Measurements from ENCODE around the gene SPECC1.
A peak's percentile ranks its signal among the peaks of the same experiment; 100 is the strongest.
"Not testable (repeated sequence)": the region's sequence is repeated elsewhere in the genome, so short reads cannot be mapped to it uniquely, and the experiment has no call there.

The SPECC1 gene

DNA sequence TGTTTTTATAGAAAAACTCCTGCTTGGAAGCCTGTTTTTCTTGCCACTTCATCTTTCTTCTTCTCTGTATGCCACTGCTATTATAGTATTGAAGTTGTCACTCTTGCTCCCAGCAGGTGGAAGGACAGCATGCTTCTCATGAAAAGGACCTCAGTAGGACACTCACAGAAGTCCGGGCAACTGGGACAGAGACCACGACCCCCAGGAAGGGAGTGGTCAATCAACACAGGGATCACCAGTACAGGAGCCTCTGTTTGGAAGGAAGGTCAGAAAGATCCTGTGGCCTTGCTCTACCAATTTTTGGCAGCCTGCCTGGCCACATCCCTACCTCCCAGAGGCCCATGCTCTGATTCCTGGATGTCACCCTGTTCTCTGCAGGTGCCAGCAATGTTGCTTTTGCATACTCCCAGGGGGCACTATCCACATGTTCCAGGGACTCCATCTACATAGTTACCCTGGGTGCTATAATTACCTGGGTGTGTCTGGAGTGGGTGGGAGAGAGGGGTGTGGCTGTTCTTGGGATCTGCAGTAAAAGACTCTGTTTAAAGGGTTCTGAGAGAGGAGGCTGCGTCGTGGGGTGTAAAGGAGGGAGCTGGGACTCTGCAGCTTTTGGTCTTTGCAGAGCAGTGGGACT, 17.8 kb upstream of the SPECC1 start:
- no peaks in the 10 kb centered on the region for H3K36me3 ChIP-seq (ENCODE audit: insufficient read depth, low read length)
- H3K27ac ChIP-seq (ENCODE audit: low read depth, low read length), result no peak overlapping the region
- H3K9me3 ChIP-seq (ENCODE audit: low read length), result no peaks in the 10 kb centered on the region
- H3K9ac ChIP-seq (ENCODE audit: low read length), result no peak overlapping the region
- H3K27me3 ChIP-seq (ENCODE audit: control insufficient read depth in 1 of 2, insufficient read depth in 2 of 2, low read length in 2 of 2), result no peaks in the 10 kb centered on the region
- H3K4me1 ChIP-seq (ENCODE audit: insufficient read depth, low read length), result no peaks in the 10 kb centered on the region
- no peak overlapping the region for H3K4me3 ChIP-seq (ENCODE audit: low read depth in 1 of 2, low read length in 2 of 2)

DNA sequence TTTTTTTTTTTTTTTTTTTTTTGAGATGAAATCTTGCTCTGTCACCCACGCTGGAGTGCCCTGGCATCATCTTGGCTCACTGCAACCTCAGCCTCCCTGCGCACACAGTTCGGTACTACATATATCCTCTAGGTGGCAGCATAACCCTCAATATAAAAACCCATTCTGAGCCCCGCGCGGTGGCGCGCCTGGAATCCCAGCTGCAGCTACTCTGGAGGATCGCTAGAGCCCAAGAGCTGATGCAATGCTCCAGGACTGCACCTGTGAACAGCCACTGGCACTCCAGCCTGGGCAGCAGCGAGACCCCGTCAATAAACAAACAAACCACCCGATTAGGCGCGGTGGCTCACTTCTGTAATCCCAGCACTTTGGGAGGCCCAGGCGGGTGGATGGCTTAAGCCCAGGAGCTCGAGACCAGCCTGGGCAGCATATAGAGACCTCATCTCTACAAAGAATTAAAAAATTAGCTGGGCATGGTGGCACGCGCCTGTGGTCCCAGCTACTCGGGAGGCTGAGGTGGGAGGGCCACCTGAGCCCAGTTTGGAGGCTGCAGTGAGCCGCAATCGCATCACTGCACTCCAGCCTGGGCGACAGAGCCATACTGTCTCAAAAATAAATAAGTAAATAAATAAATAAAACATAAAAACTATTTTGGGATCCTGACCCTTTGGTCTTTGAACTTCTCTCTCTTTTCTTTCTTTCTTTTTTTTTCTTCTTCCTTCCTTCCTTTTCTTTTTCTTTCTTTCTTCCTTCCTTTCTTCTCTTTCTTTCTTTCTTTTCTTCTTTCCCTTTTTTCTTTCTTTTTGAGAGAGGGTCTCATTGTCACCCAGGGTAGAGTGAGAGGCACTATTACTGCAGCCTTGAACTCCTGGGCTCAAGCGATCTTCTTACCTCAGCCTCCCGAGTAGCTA, 16.1 kb upstream of the SPECC1 start:
- no peak overlapping the region for H3K9ac ChIP-seq (ENCODE audit: low read length)
- H3K36me3 ChIP-seq (ENCODE audit: insufficient read depth, low read length), result no peaks in the 10 kb centered on the region
- H3K9me3 ChIP-seq (ENCODE audit: low read length), result no peaks in the 10 kb centered on the region
- H3K4me1 ChIP-seq (ENCODE audit: insufficient read depth, low read length), result no peaks in the 10 kb centered on the region
- H3K27ac ChIP-seq (ENCODE audit: low read depth, low read length), result no peak overlapping the region
- no peak overlapping the region for H3K4me3 ChIP-seq (ENCODE audit: low read depth in 1 of 2, low read length in 2 of 2)
- H3K27me3 ChIP-seq (ENCODE audit: control insufficient read depth in 1 of 2, insufficient read depth in 2 of 2, low read length in 2 of 2), result no peaks in the 10 kb centered on the region

DNA sequence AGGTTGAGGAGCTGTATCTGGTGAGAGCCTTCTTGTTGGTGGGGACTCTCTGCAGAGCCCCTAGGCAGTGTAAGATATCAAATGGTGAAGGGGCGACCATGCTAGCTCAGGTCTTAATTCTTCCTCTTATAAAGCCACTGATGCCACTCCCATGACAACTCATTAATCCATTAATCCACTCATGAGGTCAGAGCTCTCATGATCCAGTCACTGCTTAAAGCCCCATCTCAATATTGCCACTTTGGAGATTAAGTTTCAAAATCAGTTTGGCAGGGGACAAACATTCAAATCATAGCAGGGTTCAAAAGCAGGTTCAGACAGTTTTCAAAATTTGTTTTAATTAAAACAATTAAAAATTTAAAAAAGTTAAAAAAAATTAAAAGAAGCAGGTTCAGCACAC, 13.1 kb upstream of the SPECC1 start:
- Histone ChIP-seq H3K9me3 (ENCODE audit: low read length) (no peaks in the 10 kb centered on the region), H3K27ac (ENCODE audit: low read depth, low read length) (no peak overlapping the region), H3K9ac (ENCODE audit: low read length) (no peak overlapping the region), H3K4me1 (ENCODE audit: insufficient read depth, low read length) (no peaks in the 10 kb centered on the region), H3K4me3 (ENCODE audit: low read depth in 1 of 2, low read length in 2 of 2) (no peak overlapping the region), H3K27me3 (ENCODE audit: control insufficient read depth in 1 of 2, insufficient read depth in 2 of 2, low read length in 2 of 2) (no peaks in the 10 kb centered on the region), H3K36me3 (ENCODE audit: insufficient read depth, low read length) (no peaks in the 10 kb centered on the region)

DNA sequence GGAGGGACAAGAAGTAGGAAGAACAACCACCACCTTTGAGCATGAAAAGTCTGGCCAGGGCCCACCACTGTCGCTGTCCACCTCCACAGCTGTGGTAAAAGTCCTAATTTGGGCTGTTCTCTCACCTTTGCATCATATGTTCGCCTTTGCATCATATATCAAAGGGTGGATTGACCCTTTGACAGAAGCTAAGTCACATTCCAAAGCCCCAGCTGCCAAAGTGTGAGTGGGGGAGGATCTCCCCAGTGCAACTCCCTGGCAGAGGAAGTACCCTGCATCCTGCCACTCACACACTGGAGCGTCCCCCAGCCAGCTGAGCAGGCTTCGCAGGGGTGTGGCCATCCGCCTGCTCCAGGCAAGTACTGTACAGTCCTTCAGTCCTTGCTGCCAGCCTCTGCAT, 12.7 kb upstream of the SPECC1 start:
- Histone ChIP-seq H3K4me3 (ENCODE audit: low read depth in 1 of 2, low read length in 2 of 2) (no peak overlapping the region), H3K36me3 (ENCODE audit: insufficient read depth, low read length) (no peaks in the 10 kb centered on the region), H3K9me3 (ENCODE audit: low read length) (no peaks in the 10 kb centered on the region), H3K9ac (ENCODE audit: low read length) (no peak overlapping the region), H3K27me3 (ENCODE audit: control insufficient read depth in 1 of 2, insufficient read depth in 2 of 2, low read length in 2 of 2) (no peaks in the 10 kb centered on the region), H3K27ac (ENCODE audit: low read depth, low read length) (no peak overlapping the region), H3K4me1 (ENCODE audit: insufficient read depth, low read length) (no peaks in the 10 kb centered on the region)

DNA sequence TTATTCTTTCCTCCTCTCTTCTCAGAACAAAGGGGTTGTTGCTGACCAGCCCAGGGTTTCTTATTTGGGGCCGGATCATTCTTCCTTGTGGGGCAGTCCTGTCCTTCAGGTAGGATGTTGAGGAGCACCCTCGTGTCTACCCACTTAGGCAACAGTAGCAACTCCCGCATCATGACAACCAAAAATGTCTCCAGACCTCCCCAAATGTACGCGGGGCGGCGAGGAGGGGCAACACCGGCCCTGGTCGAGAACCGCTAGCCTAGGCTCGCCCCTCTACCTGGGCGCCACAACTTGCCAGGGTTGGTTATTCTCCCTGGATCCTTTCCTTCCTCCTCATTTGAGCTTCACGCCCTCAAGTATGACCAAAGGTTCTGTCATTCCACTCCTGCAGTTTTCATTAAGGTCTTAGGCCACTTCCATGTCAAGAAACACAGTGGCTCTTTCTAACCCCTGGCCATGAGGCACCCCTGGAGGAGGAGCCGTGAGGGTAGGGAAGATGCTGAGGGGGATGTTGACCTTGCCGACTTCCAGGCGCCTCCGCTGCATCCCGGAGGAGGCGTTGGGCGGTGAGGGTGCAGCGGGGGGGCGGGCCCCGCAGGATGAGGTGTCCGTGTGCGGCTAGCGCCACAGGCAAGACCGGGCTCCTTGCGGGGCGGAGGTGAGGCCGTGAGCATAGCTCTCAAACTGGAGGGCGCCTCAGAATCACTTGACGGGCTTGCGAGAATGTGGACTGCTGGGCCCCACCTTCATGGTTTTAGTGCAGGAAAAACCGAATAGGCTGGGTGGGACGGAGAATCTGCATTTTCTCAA, 712 bp upstream of the SPECC1 start:
- H3K27ac ChIP-seq (ENCODE audit: low read depth, low read length), result no peak overlapping the region
- peaks cover 5% of the 10 kb centered on the region for H3K4me1 ChIP-seq (ENCODE audit: insufficient read depth, low read length)
- no peaks in the 10 kb centered on the region for H3K9me3 ChIP-seq (ENCODE audit: low read length)
- peak overlapping the region; percentile 57 to 82 for H3K4me3 ChIP-seq (ENCODE audit: low read depth in 1 of 2, low read length in 2 of 2)
- H3K27me3 ChIP-seq (ENCODE audit: control insufficient read depth in 1 of 2, insufficient read depth in 2 of 2, low read length in 2 of 2), result peaks cover 12 to 37% of the 10 kb centered on the region in 2 donors
- H3K9ac ChIP-seq (ENCODE audit: low read length), result no peak overlapping the region
- no peaks in the 10 kb centered on the region for H3K36me3 ChIP-seq (ENCODE audit: insufficient read depth, low read length)

DNA sequence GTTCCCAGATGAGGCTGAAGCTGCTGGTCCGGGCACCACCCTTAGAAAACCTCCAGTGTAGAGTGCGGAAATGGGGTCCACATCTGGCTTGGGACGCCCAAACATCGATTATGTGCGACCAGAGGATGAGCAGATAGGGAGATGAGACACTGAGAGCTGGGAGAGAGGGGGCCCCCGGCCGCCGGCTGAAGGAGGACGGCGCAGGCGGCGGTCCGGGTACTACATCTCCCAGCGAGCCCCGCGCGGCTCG, 182 bp upstream of the SPECC1 start:
- Histone ChIP-seq H3K36me3 (ENCODE audit: insufficient read depth, low read length) (no peaks in the 10 kb centered on the region), H3K4me1 (ENCODE audit: insufficient read depth, low read length) (peaks cover 5% of the 10 kb centered on the region), H3K27me3 (ENCODE audit: control insufficient read depth in 1 of 2, insufficient read depth in 2 of 2, low read length in 2 of 2) (peaks cover 12 to 37% of the 10 kb centered on the region in 2 donors), H3K9me3 (ENCODE audit: low read length) (no peaks in the 10 kb centered on the region), H3K4me3 (ENCODE audit: low read depth in 1 of 2, low read length in 2 of 2) (peak overlapping the region; percentile 57 to 82), H3K9ac (ENCODE audit: low read length) (no peak overlapping the region), H3K27ac (ENCODE audit: low read depth, low read length) (no peak overlapping the region)

DNA sequence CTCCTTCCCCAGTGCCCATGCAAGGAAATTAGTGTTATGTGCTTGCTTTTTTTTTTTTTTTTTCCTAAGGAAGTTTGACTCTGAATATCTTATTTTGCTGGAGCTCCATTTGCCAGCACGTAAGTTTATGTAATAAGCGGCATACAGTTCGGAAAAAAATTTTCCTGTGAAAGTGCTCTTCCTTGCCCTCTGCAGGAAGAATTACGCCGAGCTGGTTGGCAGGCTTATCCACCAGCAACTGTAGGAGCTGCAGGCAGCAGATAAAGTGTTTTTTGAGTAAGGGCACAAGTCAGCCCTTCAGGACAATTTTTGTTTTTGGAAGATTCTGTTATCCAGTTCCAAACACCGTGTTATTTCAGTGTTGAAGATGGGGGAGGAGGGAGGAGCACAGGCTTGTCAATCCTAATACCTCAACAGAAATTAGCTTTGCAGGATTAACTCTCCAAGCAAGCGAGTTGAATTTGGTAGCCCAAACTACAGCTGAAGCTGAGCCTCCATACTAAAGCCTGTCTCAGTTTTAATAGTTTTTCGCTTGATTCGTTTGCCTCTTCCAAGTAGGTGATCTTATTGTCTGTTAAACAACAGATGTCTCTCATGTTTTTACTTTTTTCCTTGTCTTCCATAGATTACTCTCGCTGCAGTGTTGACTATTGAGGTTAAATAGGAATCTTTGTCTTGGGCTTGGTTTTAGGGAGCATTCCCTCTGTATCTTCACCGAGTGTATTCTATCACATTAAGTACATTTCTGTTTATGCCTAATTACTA, 1.1 kb downstream of the SPECC1 start:
- Histone ChIP-seq H3K4me3 (ENCODE audit: low read depth in 1 of 2, low read length in 2 of 2) (peak overlapping the region; percentile 15 to 42), H3K9me3 (ENCODE audit: low read length) (no peaks in the 10 kb centered on the region), H3K36me3 (ENCODE audit: insufficient read depth, low read length) (no peaks in the 10 kb centered on the region), H3K4me1 (ENCODE audit: insufficient read depth, low read length) (peaks cover 5% of the 10 kb centered on the region), H3K9ac (ENCODE audit: low read length) (no peak overlapping the region), H3K27me3 (ENCODE audit: control insufficient read depth in 1 of 2, insufficient read depth in 2 of 2, low read length in 2 of 2) (peaks cover 12 to 37% of the 10 kb centered on the region in 2 donors), H3K27ac (ENCODE audit: low read depth, low read length) (no peak overlapping the region)

DNA sequence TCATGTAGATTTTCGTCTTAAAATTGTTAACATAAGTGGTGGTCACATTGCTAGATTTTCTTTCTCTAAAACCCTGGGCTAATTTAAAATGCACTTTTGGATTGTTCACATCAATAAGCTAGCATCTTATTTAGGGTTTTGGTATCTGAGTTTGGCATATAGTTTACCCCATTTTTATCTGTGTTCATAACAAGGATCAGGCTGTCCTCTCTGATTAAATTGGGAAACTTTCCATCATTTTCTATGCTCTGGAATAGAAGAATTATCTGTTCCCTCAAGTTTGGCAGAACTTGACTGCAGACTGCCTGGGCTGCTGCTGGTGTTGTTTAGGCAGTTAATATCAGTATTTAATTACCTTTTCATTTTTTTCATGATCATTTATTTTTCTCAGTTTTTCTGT, 1.8 kb downstream of the SPECC1 start:
- H3K9ac ChIP-seq (ENCODE audit: low read length), result no peak overlapping the region
- no peak overlapping the region for H3K27ac ChIP-seq (ENCODE audit: low read depth, low read length)
- H3K4me1 ChIP-seq (ENCODE audit: insufficient read depth, low read length), result peaks cover 5% of the 10 kb centered on the region
- H3K4me3 ChIP-seq (ENCODE audit: low read depth in 1 of 2, low read length in 2 of 2), result no peak overlapping the region
- H3K36me3 ChIP-seq (ENCODE audit: insufficient read depth, low read length), result no peaks in the 10 kb centered on the region
- H3K27me3 ChIP-seq (ENCODE audit: control insufficient read depth in 1 of 2, insufficient read depth in 2 of 2, low read length in 2 of 2), result peaks cover 12 to 37% of the 10 kb centered on the region in 2 donors
- H3K9me3 ChIP-seq (ENCODE audit: low read length), result no peaks in the 10 kb centered on the region

DNA sequence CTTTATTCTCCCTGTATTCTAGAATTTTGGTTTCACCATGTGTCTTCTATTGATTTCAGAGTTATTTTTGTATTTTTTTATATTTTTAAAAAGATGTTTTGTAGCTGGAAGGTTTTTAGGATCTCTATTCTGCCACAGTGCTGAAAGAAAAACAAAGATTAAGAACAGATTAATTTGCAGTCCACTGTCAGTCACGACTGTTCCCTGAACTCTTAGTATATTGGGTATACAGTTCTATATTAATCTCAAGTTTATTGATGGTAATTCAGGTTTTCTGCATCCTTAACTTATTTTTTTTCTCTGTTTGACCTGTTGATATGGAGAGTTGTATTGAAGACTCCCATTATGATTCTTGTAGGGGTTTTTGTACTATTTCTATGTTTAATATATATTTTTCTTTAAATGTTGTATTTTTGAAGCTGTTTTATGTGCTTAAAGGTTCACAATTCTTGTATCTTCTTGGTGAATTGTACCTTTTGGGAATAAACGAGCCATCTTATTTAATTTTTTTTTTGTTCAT, 2.9 kb downstream of the SPECC1 start:
- Histone ChIP-seq H3K9ac (ENCODE audit: low read length) (no peak overlapping the region), H3K4me1 (ENCODE audit: insufficient read depth, low read length) (peaks cover 5% of the 10 kb centered on the region), H3K4me3 (ENCODE audit: low read depth in 1 of 2, low read length in 2 of 2) (no peak overlapping the region), H3K36me3 (ENCODE audit: insufficient read depth, low read length) (no peaks in the 10 kb centered on the region), H3K27me3 (ENCODE audit: control insufficient read depth in 1 of 2, insufficient read depth in 2 of 2, low read length in 2 of 2) (peaks cover 9 to 37% of the 10 kb centered on the region in 2 donors), H3K9me3 (ENCODE audit: low read length) (no peaks in the 10 kb centered on the region), H3K27ac (ENCODE audit: low read depth, low read length) (no peak overlapping the region)

DNA sequence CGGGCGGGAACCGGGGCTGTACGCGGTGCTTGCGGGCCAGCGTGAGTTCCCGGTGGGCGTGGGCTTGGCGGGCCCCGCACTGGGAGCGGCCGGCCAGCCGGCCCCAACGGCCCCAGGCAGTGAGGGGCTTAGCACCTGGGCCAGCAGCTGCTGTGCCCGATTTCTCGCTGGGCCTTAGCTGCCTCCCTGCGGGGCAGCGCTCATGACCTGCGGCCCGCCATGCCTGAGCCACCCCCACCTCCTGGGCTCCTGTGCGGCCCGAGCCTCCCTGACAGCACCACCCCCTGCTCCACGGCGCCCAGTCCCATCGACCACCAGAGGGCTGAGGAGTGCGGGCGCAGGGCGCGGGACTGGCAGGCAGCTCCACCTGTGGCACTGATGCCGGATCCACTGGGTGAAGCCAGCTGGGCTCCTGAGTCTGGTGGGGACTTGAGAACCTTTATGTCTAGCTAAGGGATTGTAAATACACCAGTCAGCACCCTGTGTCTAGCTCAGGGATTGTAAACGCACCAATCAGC, 7.4 kb downstream of the SPECC1 start:
- not testable (repeated sequence) for H3K4me3 ChIP-seq (ENCODE audit: low read depth in 1 of 2, low read length in 2 of 2); H3K36me3 ChIP-seq (ENCODE audit: insufficient read depth, low read length); H3K27me3 ChIP-seq (ENCODE audit: control insufficient read depth in 1 of 2, insufficient read depth in 2 of 2, low read length in 2 of 2); H3K4me1 ChIP-seq (ENCODE audit: insufficient read depth, low read length); H3K9me3 ChIP-seq (ENCODE audit: low read length); H3K9ac ChIP-seq (ENCODE audit: low read length); H3K27ac ChIP-seq (ENCODE audit: low read depth, low read length)

DNA sequence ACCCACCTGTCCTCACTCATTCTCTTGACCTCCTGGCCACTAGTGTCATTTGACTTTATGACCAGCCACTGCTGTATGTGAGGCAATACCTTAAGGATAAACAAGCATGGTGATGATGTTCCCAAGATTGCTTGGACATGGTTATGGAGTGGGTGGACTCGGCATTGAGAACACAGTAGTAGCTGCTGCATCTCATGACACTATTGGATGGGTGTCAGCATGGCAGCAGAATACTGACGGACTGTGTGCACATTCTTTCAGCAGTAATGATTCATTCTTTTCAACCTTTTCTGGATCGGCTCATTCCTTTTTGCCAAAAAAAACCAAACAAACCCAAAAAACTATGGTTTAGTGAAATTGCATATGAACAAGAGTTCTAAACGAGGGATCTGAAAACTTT, 13.5 kb downstream of the SPECC1 start:
- Histone ChIP-seq H3K36me3 (ENCODE audit: insufficient read depth, low read length) (no peaks in the 10 kb centered on the region), H3K27ac (ENCODE audit: low read depth, low read length) (no peak overlapping the region), H3K4me1 (ENCODE audit: insufficient read depth, low read length) (no peaks in the 10 kb centered on the region)

More for the DNA sequence above, 13.5 kb downstream of the SPECC1 start:
- Histone ChIP-seq H3K9me3 (ENCODE audit: low read length) (no peaks in the 10 kb centered on the region), H3K4me3 (ENCODE audit: low read depth in 1 of 2, low read length in 2 of 2) (no peak overlapping the region), H3K27me3 (ENCODE audit: control insufficient read depth in 1 of 2, insufficient read depth in 2 of 2, low read length in 2 of 2) (no peaks in the 10 kb centered on the region), H3K9ac (ENCODE audit: low read length) (no peak overlapping the region)

All from muscle layer of colon (tissue), 2 donors.